ENCODE measurements around the gene PANK4.

Gene PANK4

GRCh38 chr1:2494323-2494693 lies 32.1 kb downstream of the PANK4 start:
- no peak overlapping the region for H3K27ac ChIP-seq
- H3K4me3 ChIP-seq (ENCODE audit: low read depth, low read length), result no peak overlapping the region
- no peaks in the 10 kb centered on the region for H3K27me3 ChIP-seq (replicated peaks)
- no peaks in the 10 kb centered on the region for H3K36me3 ChIP-seq (replicated peaks)
- no peak for DNase-seq
- in situ Hi-C loops (cut with HindIII; ENCODE audit: low pct_ligation_motif_present, low sequenced_read_pairs), result no loop called here
- no peak for TF ChIP-seq CTCF (IDR thresholded peaks at IDR 0.05; ENCODE audit: low read depth, low read length, missing control alignments)

GRCh38 chr1:2493691-2494322 lies 32.6 kb downstream of the PANK4 start:
- Histone ChIP-seq H3K36me3 (replicated peaks) (no peaks in the 10 kb centered on the region), H3K27me3 (replicated peaks) (no peaks in the 10 kb centered on the region), H3K4me3 (ENCODE audit: low read depth, low read length) (no peak overlapping the region), H3K27ac (no peak overlapping the region)
- no peak for TF ChIP-seq CTCF (IDR thresholded peaks at IDR 0.05; ENCODE audit: low read depth, low read length, missing control alignments)
- in situ Hi-C loops (cut with HindIII; ENCODE audit: low pct_ligation_motif_present, low sequenced_read_pairs), result no loop called here
- no peak for DNase-seq

GRCh38 chr1:2493218-2493617 lies 33.2 kb downstream of the PANK4 start:
- no peak for DNase-seq
- Histone ChIP-seq H3K4me3 (ENCODE audit: low read depth, low read length) (no peak overlapping the region), H3K36me3 (replicated peaks) (no peaks in the 10 kb centered on the region), H3K27ac (no peak overlapping the region), H3K27me3 (replicated peaks) (no peaks in the 10 kb centered on the region)
- in situ Hi-C loops (cut with HindIII; ENCODE audit: low pct_ligation_motif_present, low sequenced_read_pairs), result no loop called here
- TF ChIP-seq CTCF (IDR thresholded peaks at IDR 0.05; ENCODE audit: low read depth, low read length, missing control alignments), result no peak

- Histone ChIP-seq H3K36me3 (replicated peaks) (no peaks in the 10 kb centered on the region), H3K4me3 (ENCODE audit: low read depth, low read length) (no peak overlapping the region), H3K27me3 (replicated peaks) (no peaks in the 10 kb centered on the region), H3K27ac (no peak overlapping the region)
- TF ChIP-seq CTCF (IDR thresholded peaks at IDR 0.05; ENCODE audit: low read depth, low read length, missing control alignments), result no peak
- in situ Hi-C loops (cut with HindIII; ENCODE audit: low pct_ligation_motif_present, low sequenced_read_pairs), result no loop called here
- DNase-seq, result no peak
These were observed 34.3 kb downstream of the PANK4 start for GRCh38 chr1:2492091-2492490.

GRCh38 chr1:2489615-2490014 lies 36.8 kb downstream of the PANK4 start:
- in situ Hi-C loops (cut with HindIII; ENCODE audit: low pct_ligation_motif_present, low sequenced_read_pairs), result no loop called here
- no peak overlapping the region for H3K27ac ChIP-seq
- no peak for DNase-seq
- no peak overlapping the region for H3K4me3 ChIP-seq (ENCODE audit: low read depth, low read length)
- TF ChIP-seq CTCF (IDR thresholded peaks at IDR 0.05; ENCODE audit: low read depth, low read length, missing control alignments), result no peak
- no peaks in the 10 kb centered on the region for H3K36me3 ChIP-seq (replicated peaks)
- no peaks in the 10 kb centered on the region for H3K27me3 ChIP-seq (replicated peaks)

GRCh38 chr1:2488688-2489087 lies 37.7 kb downstream of the PANK4 start:
- in situ Hi-C loops (cut with HindIII; ENCODE audit: low pct_ligation_motif_present, low sequenced_read_pairs), result no loop called here
- Histone ChIP-seq H3K36me3 (replicated peaks) (no peaks in the 10 kb centered on the region), H3K27me3 (replicated peaks) (no peaks in the 10 kb centered on the region), H3K27ac (no peak overlapping the region), H3K4me3 (ENCODE audit: low read depth, low read length) (no peak overlapping the region)
- TF ChIP-seq CTCF (IDR thresholded peaks at IDR 0.05; ENCODE audit: low read depth, low read length, missing control alignments), result no peak
- DNase-seq, result no peak
